GM19025 (cell line): ENCODE data around the gene RAB26.

Source experiments
- ATAC-seq: cut with Tn5 transposase; IDR thresholded peaks from one replicate; pipeline ENCODE4 v1.9.1; 2021; ENCODE audit warnings: mild to moderate bottlenecking, low read depth, moderate library complexity; ENCODE audit not compliant: unreplicated experiment

Gene RAB26

GRCh38 chr16:2176047-2176446, 27.6 kb downstream of the RAB26 start:
- no peak for ATAC-seq

GRCh38 chr16:2177101-2177500, 28.7 kb downstream of the RAB26 start:
- ATAC-seq, result no peak

- no peak for ATAC-seq
These were observed 29.1 kb downstream of the RAB26 start for GRCh38 chr16:2177561-2177960.

GRCh38 chr16:2178321-2179106, 30.1 kb downstream of the RAB26 start:
- no peak for ATAC-seq

GRCh38 chr16:2179107-2179501, 30.7 kb downstream of the RAB26 start:
- ATAC-seq, result no peak

GRCh38 chr16:2179576-2179975, 31.2 kb downstream of the RAB26 start:
- no peak for ATAC-seq

- no peak for ATAC-seq
These were observed 32.0 kb downstream of the RAB26 start for GRCh38 chr16:2180461-2180860.

GRCh38 chr16:2180962-2181923, 32.8 kb downstream of the RAB26 start:
- ATAC-seq, result no peak

- no peak for ATAC-seq
These were observed 33.5 kb downstream of the RAB26 start for GRCh38 chr16:2181952-2182351.

GRCh38 chr16:2183671-2184070, 35.2 kb downstream of the RAB26 start:
- ATAC-seq, result no peak

- ATAC-seq, result no peak
These were observed 35.9 kb downstream of the RAB26 start for GRCh38 chr16:2184346-2184745.

- ATAC-seq, result no peak
These were observed 36.5 kb downstream of the RAB26 start for GRCh38 chr16:2184962-2185361.

- no peak for ATAC-seq
These were observed 37.6 kb downstream of the RAB26 start for GRCh38 chr16:2186064-2186463.

- ATAC-seq, result no peak
These were observed 38.1 kb downstream of the RAB26 start for GRCh38 chr16:2186505-2186904.

GRCh38 chr16:2187212-2187611, 38.8 kb downstream of the RAB26 start:
- ATAC-seq, result no peak

GRCh38 chr16:2188395-2188794, 40.0 kb downstream of the RAB26 start:
- ATAC-seq, result no peak

- no peak for ATAC-seq
These were observed 40.9 kb downstream of the RAB26 start for GRCh38 chr16:2189252-2189893.

GRCh38 chr16:2190002-2190658, 41.7 kb downstream of the RAB26 start:
- ATAC-seq, result no peak

- ATAC-seq, result no peak
These were observed 42.4 kb downstream of the RAB26 start for GRCh38 chr16:2190659-2191445.

- ATAC-seq, result no peak
These were observed 43.0 kb downstream of the RAB26 start for GRCh38 chr16:2191446-2191706.
